Erythroblast (primary cell): ENCODE measurements around the gene RAD23B.

Experiments used
- GATA1 ChIP-seq: IDR thresholded peaks from 2 replicates; pipeline ENCODE4 v1.6.1; 2011; ENCODE audit warnings: low read depth, mild to moderate bottlenecking, control low read depth, low read length, moderate library complexity
- POLR2A ChIP-seq: IDR thresholded peaks from 2 replicates; pipeline ENCODE4 v1.6.1; 2011; ENCODE audit warnings: mild to moderate bottlenecking, low read length

DNA sequence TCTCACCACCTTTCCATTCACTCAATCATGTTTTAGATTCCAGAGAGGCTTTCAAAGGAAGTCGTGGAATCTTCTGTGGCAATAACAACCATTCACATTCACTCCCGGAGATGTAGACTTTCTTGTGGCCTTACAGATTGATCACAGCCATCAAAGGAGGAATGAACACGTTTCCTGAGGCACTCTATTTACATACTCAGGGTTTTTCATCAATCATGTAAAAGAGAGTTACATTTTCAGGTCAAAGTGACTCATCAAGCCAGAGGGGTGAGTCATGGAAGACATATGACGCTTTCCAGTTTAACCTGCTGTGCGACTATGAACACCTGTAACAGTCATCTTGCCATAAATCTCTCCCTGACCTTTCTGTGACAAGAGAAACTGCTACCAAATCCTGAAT is 39.3 kb upstream of the RAD23B start:
- TF ChIP-seq POLR2A (no peak), GATA1 (no peak)
